A673 (cell line): Measurements from ENCODE around the gene CCDC102B. TPM values are rescaled to one million over a fixed set of nuclear protein-coding genes. Genes with fewer than 3 reads are reported as not detected.

Experiments used
- BruUV-seq: library from RNA; stranded (reverse); fragments of 400-500 nt; replicated peaks from 2 replicates; lab custom pipeline; 2021; lab: Mats Ljungman, UMichigan
- CTCF ChIA-PET: fragments of 300-600 bp; sonication (Branson Sonifier 250); formaldehyde crosslinking; loops from one replicate; lab custom pipeline; 2022; ENCODE audit warnings: antibody characterized with exemption; lab: Charles Lee
- POLR2A ChIA-PET: fragments of 300-600 bp; sonication (Branson Sonifier 250); formaldehyde crosslinking; loops from one replicate; lab custom pipeline; 2022; ENCODE audit warnings: antibody characterized with exemption; ENCODE audit not compliant: low non-redundant PET; lab: Charles Lee
- DNase-seq: peaks from one replicate; pipeline ENCODE4 v3.0.0-alpha.2; 2015; ENCODE audit warnings: low spot score
- H3K27ac ChIP-seq: fragments of 200-600 bp; sonication (generic); 2 replicates; pipeline ENCODE4 v1.5.1; 2016; ENCODE audit warnings: mixed run types, low read depth, mild to moderate bottlenecking, mixed read lengths, antibody characterized with exemption, low read length; ENCODE audit not compliant: poor library complexity, severe bottlenecking
- H3K27me3 ChIP-seq: fragments of 200-600 bp; sonication (generic); replicated peaks from 2 replicates; pipeline ENCODE4 v1.6.1; 2017; ENCODE audit warnings: mixed run types, low read depth, mild to moderate bottlenecking, mixed read lengths, antibody characterized with exemption, low read length; ENCODE audit not compliant: insufficient read depth, poor library complexity
- H3K36me3 ChIP-seq: fragments of 200-600 bp; sonication (generic); 2 replicates; pipeline ENCODE4 v1.6.1; 2016; ENCODE audit warnings: mixed run types, mild to moderate bottlenecking, mixed read lengths, antibody characterized with exemption, low read length; ENCODE audit not compliant: insufficient read depth, poor library complexity, severe bottlenecking
- H3K4me1 ChIP-seq: fragments of 200-600 bp; sonication (generic); 2 replicates; pipeline ENCODE4 v1.6.1; 2017; ENCODE audit warnings: mixed run types, mild to moderate bottlenecking, mixed read lengths, antibody characterized with exemption, low read length; ENCODE audit not compliant: insufficient read depth, poor library complexity, severe bottlenecking
- H3K4me3 ChIP-seq: fragments of 200-600 bp; sonication (generic); 2 replicates; pipeline ENCODE4 v1.5.1; 2016; ENCODE audit warnings: low read depth, mixed run types, mild to moderate bottlenecking, mixed read lengths, low read length; ENCODE audit not compliant: poor library complexity, severe bottlenecking
- H3K9me3 ChIP-seq: fragments of 200-600 bp; sonication (generic); 2 replicates; pipeline ENCODE4 v1.6.1; 2016; ENCODE audit warnings: mixed run types, low read depth, mild to moderate bottlenecking, mixed read lengths, antibody characterized with exemption, low read length; ENCODE audit not compliant: poor library complexity, severe bottlenecking
- EZH2 ChIP-seq: fragments of 200-600 bp; sonication (generic); IDR thresholded peaks from 2 replicates; pipeline ENCODE4 v1.6.1; 2017; ENCODE audit warnings: borderline replicate concordance, low read depth, mild to moderate bottlenecking, mixed read lengths, antibody characterized with exemption, low read length; ENCODE audit not compliant: poor library complexity, severe bottlenecking
- intact Hi-C: fragments of 100-400 bp; cut with micrococcal nuclease; formaldehyde crosslinking; loops from one replicate; pipeline ENCODE4 v1.10.0; 2022; ENCODE audit not compliant: unreplicated experiment
- total RNA-seq: library from RNA; stranded (reverse); gene quantifications from 2 replicates; pipeline ENCODE4 v1.2.3, GENCODE V29; 2021
- TF ChIP-seq, protein P1 (sequence below): fragments of 300-800, 200-600 bp; sonication (generic); conservative IDR thresholded peaks from 2 replicates; pipeline ENCODE4 v1.5.1; 2017; ENCODE audit warnings: low read depth, mild to moderate bottlenecking, antibody characterized with exemption, low read length, moderate library complexity, mixed read lengths

CCDC102B gene
- total RNA-seq, 1 experiment from 2014 or later = 12.5 TPM

DNA sequence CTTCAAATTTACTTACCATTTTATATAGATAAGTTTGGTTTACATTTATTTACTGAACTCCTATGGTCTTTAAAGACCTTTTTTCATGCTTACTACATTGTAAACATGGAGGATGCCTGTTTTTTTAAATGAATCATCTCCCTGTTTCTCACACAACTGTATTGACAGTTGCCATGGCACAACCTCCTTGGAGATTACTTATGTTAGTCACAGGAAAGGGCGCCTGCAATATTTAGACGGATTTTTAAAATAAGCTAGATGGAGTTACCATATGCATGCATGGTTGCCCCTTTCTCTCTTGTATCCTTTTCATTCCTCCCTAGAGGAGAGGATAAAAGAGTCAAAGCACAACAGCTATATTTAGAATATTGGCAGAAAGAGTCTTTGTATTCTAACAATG, 34.8 kb upstream of the CCDC102B start:
- intact Hi-C loops = no loop called here
- Histone ChIP-seq H3K9me3 (peaks cover 18% of the 10 kb centered on the region), H3K4me3 (no peak overlapping the region), H3K27ac (no peak overlapping the region), H3K36me3 (no peaks in the 10 kb centered on the region), H3K4me1 (peaks cover 4% of the 10 kb centered on the region), H3K27me3 (no peaks in the 10 kb centered on the region)
- peak; percentile 54 for DNase-seq
- POLR2A ChIA-PET = no interaction called here
- CTCF ChIA-PET = no interaction called here
- BruUV-seq = no TSS peak
- TF ChIP-seq EZH2 = no peak
- TF ChIP-seq, protein P1, sequence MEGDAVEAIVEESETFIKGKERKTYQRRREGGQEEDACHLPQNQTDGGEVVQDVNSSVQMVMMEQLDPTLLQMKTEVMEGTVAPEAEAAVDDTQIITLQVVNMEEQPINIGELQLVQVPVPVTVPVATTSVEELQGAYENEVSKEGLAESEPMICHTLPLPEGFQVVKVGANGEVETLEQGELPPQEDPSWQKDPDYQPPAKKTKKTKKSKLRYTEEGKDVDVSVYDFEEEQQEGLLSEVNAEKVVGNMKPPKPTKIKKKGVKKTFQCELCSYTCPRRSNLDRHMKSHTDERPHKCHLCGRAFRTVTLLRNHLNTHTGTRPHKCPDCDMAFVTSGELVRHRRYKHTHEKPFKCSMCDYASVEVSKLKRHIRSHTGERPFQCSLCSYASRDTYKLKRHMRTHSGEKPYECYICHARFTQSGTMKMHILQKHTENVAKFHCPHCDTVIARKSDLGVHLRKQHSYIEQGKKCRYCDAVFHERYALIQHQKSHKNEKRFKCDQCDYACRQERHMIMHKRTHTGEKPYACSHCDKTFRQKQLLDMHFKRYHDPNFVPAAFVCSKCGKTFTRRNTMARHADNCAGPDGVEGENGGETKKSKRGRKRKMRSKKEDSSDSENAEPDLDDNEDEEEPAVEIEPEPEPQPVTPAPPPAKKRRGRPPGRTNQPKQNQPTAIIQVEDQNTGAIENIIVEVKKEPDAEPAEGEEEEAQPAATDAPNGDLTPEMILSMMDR = no peak

DNA sequence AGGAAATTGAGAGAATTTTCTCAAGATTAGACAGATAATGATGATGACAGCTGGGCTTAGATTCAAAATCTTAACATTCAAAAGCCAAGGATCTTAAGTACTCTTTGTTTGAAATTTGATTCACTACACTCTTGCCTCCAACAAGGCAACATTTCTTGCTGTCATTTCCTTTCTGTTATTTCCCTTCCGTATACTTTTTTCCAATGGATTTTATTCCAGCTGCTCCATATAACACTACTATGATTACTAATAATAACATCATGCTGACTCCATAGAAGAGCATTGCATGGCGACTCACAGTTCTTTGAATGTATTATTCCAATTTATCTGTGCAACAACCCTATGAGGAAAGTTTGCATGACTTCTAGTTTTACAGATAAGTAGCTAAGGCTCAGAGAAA, 33.9 kb upstream of the CCDC102B start:
- TF ChIP-seq, protein P1 = no peak
- no peak for TF ChIP-seq EZH2
- CTCF ChIA-PET = no interaction called here
- no peaks in the 10 kb centered on the region for H3K36me3 ChIP-seq
- POLR2A ChIA-PET = no interaction called here
- no TSS peak for BruUV-seq
- intact Hi-C loops = no loop called here
- no peak overlapping the region for H3K27ac ChIP-seq
- H3K4me1 ChIP-seq = peaks cover 4% of the 10 kb centered on the region
- H3K9me3 ChIP-seq = peaks cover 11% of the 10 kb centered on the region
- no peak overlapping the region for H3K4me3 ChIP-seq
- no peaks in the 10 kb centered on the region for H3K27me3 ChIP-seq
- peak; percentile 62 for DNase-seq

DNA sequence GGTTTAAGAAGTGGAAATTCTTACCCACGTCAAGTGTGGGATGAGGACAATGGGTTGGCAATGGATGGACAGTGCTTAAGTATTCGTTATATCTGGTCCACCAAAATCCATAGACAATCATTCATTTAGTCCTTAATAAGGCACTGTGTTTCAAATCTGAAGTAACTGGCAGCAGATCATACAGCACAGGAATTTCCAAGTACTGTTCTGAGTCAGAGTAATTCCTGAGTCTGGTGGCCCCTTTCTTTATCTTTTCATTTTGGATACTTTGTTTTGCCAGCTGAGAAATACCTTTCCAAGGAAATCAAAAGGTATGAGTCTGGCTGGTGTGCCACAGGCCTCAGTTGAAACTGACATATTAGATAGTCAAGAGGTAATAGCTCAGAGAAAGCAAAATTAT, 31.4 kb upstream of the CCDC102B start:
- no peak for DNase-seq

More for the DNA sequence above, 31.4 kb upstream of the CCDC102B start:
- H3K4me1 ChIP-seq = peaks cover 4% of the 10 kb centered on the region
- intact Hi-C loops = no loop called here
- no TSS peak for BruUV-seq
- H3K27ac ChIP-seq = no peak overlapping the region
- no peaks in the 10 kb centered on the region for H3K27me3 ChIP-seq
- H3K9me3 ChIP-seq = peaks cover 7% of the 10 kb centered on the region
- CTCF ChIA-PET = no interaction called here
- POLR2A ChIA-PET = no interaction called here
- no peak for TF ChIP-seq EZH2
- TF ChIP-seq, protein P1 = no peak
- H3K36me3 ChIP-seq = no peaks in the 10 kb centered on the region
- no peak overlapping the region for H3K4me3 ChIP-seq
